Ammon's horn (tissue), 1 donor: ENCODE measurements around the gene MSX1.

Experiments used
- DNase-seq: peaks from one replicate; pipeline ENCODE4 v3.0.0-alpha.2; 2016; ENCODE audit warnings: low spot score

Gene MSX1

DNA sequence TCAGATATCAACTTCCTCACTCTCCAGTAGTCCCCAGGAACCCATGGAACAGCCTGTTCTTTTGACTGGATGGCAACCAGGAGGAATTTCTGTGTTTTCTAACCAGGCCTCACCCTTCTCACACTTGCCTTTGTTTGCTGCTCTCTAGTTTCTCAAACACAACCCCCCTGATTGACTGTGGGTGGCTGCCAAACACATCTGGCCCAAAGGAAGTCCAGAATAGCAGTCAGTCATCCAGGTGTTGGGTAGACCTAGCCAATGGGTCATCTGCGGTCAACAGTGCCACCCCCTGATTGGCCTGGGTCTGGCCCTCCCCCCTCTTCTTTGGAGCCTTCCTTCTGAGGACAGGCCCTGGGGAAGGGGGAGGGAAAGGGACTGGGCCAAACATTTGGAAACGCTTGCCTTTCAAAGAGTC lies 53.7 kb downstream of the MSX1 start:
- no peak for DNase-seq
